ENCODE results near the gene PNPLA8.

- TF ChIP-seq, protein P1, sequence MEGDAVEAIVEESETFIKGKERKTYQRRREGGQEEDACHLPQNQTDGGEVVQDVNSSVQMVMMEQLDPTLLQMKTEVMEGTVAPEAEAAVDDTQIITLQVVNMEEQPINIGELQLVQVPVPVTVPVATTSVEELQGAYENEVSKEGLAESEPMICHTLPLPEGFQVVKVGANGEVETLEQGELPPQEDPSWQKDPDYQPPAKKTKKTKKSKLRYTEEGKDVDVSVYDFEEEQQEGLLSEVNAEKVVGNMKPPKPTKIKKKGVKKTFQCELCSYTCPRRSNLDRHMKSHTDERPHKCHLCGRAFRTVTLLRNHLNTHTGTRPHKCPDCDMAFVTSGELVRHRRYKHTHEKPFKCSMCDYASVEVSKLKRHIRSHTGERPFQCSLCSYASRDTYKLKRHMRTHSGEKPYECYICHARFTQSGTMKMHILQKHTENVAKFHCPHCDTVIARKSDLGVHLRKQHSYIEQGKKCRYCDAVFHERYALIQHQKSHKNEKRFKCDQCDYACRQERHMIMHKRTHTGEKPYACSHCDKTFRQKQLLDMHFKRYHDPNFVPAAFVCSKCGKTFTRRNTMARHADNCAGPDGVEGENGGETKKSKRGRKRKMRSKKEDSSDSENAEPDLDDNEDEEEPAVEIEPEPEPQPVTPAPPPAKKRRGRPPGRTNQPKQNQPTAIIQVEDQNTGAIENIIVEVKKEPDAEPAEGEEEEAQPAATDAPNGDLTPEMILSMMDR (IDR thresholded peaks at IDR 0.05) = no peak
- no peak for TF ChIP-seq POLR2A (IDR thresholded peaks at IDR 0.05)
Measured at GRCh38 chr7:108460964-108461363, 65.0 kb downstream of the PNPLA8 start.

All from body of pancreas (tissue), 4 donors.